ENCODE measurements around the gene CD2AP. TPM values are rescaled to one million over a fixed set of nuclear protein-coding genes. Genes with fewer than 3 reads are reported as not detected.

CD2AP gene
- total and polyA plus RNA-seq, 2 donors (not counting 1 experiment from before 2014, with no cell fraction given): 4.7 to 43.3 TPM

GRCh38 chr6:47603227-47603626, 125.6 kb downstream of the CD2AP start:
- intact Hi-C loops (cut with micrococcal nuclease): loop anchor here (10.0 kb wide), 1 partner anchor 188 kb away; no protein-coding TSS in a partner anchor
- H3K36me3 ChIP-seq (replicated peaks in 1 of 2; ENCODE audit: control extremely low read depth in 1 of 2, control insufficient read depth in 1 of 2, extremely low read depth in 1 of 2, insufficient read depth in 2 of 2, low read length in 1 of 2): peaks cover 0 to 23% of the 10 kb centered on the region in 2 experiments
- TF ChIP-seq CTCF (IDR thresholded peaks at IDR 0.05) (no peak), EZH2 (IDR thresholded peaks at IDR 0.05; ENCODE audit: borderline replicate concordance, insufficient read depth, low read depth, low read length, poor library complexity, severe bottlenecking) (no peak)
- no peaks in the 10 kb centered on the region for H4K20me1 ChIP-seq (ENCODE audit: control insufficient read depth, insufficient read depth, low read length, poor library complexity, severe bottlenecking)
- H3K27ac ChIP-seq (ENCODE audit: low read length in 2 of 2): no peak overlapping the region
- no peaks in the 10 kb centered on the region for H3K4me1 ChIP-seq (ENCODE audit: control insufficient read depth in 2 of 2, insufficient read depth in 2 of 2, low read length in 2 of 2)
- H3K4me2 ChIP-seq (replicated peaks; ENCODE audit: low read depth, low read length, poor library complexity, severe bottlenecking): no peak overlapping the region
- WGBS (ENCODE audit: insufficient coverage): no CpG with 5 or more reads among the region's 1 CpG
- no peaks in the 10 kb centered on the region for H3K9me3 ChIP-seq (ENCODE audit: control extremely low read depth in 1 of 3, control insufficient read depth in 2 of 3, insufficient read depth in 1 of 3, low read length in 2 of 3)
- DNase-seq (no peak), ATAC-seq (ENCODE audit: low read depth) (no peak)
- Mint-ChIP-seq H3K4me3 (no peak overlapping the region), H3K27me3 (no peaks in the 10 kb centered on the region), H3K9me3 (ENCODE audit: insufficient read depth) (no peaks in the 10 kb centered on the region), H3K4me1 (no peaks in the 10 kb centered on the region), H3K27ac (no peak overlapping the region)
- H2AFZ ChIP-seq (ENCODE audit: insufficient read depth, low read depth, low read length, poor library complexity, severe bottlenecking): no peak overlapping the region
- H3K4me3 ChIP-seq (ENCODE audit: control extremely low read depth in 1 of 5, extremely low read depth in 1 of 5, insufficient read depth in 1 of 5, low read depth in 2 of 5, low read length in 4 of 5): no peak overlapping the region
- no peaks in the 10 kb centered on the region for H3K79me2 ChIP-seq (ENCODE audit: control insufficient read depth, insufficient read depth, low read length)
- POLR2A ChIA-PET: no interaction called here
- H3K9ac ChIP-seq (ENCODE audit: low read length): no peak overlapping the region
- CTCF ChIA-PET: no interaction called here
- H3K27me3 ChIP-seq (replicated peaks in 1 of 4; ENCODE audit: control extremely low read depth in 1 of 4, control insufficient read depth in 3 of 4, insufficient read depth in 4 of 4, low read length in 3 of 4): no peaks in the 10 kb centered on the region

GRCh38 chr6:47603995-47604394, 126.4 kb downstream of the CD2AP start:
- Histone ChIP-seq H2AFZ (ENCODE audit: insufficient read depth, low read depth, low read length, poor library complexity, severe bottlenecking) (no peak overlapping the region), H3K4me1 (ENCODE audit: control insufficient read depth in 2 of 2, insufficient read depth in 2 of 2, low read length in 2 of 2) (no peaks in the 10 kb centered on the region), H3K27ac (ENCODE audit: low read length in 2 of 2) (no peak overlapping the region), H3K27me3 (replicated peaks in 1 of 4; ENCODE audit: control extremely low read depth in 1 of 4, control insufficient read depth in 3 of 4, insufficient read depth in 4 of 4, low read length in 3 of 4) (no peaks in the 10 kb centered on the region), H4K20me1 (ENCODE audit: control insufficient read depth, insufficient read depth, low read length, poor library complexity, severe bottlenecking) (no peaks in the 10 kb centered on the region), H3K79me2 (ENCODE audit: control insufficient read depth, insufficient read depth, low read length) (no peaks in the 10 kb centered on the region), H3K9ac (ENCODE audit: low read length) (no peak overlapping the region), H3K4me3 (ENCODE audit: control extremely low read depth in 1 of 5, extremely low read depth in 1 of 5, insufficient read depth in 1 of 5, low read depth in 2 of 5, low read length in 4 of 5) (no peak overlapping the region), H3K4me2 (replicated peaks; ENCODE audit: low read depth, low read length, poor library complexity, severe bottlenecking) (no peak overlapping the region), H3K36me3 (replicated peaks in 1 of 2; ENCODE audit: control extremely low read depth in 1 of 2, control insufficient read depth in 1 of 2, extremely low read depth in 1 of 2, insufficient read depth in 2 of 2, low read length in 1 of 2) (peaks cover 0 to 26% of the 10 kb centered on the region in 2 experiments), H3K9me3 (ENCODE audit: control extremely low read depth in 1 of 3, control insufficient read depth in 2 of 3, insufficient read depth in 1 of 3, low read length in 2 of 3) (no peaks in the 10 kb centered on the region)
- Mint-ChIP-seq H3K27ac (no peak overlapping the region), H3K27me3 (no peaks in the 10 kb centered on the region), H3K4me3 (no peak overlapping the region), H3K4me1 (no peaks in the 10 kb centered on the region), H3K9me3 (ENCODE audit: insufficient read depth) (no peaks in the 10 kb centered on the region)
- TF ChIP-seq EZH2 (IDR thresholded peaks at IDR 0.05; ENCODE audit: borderline replicate concordance, insufficient read depth, low read depth, low read length, poor library complexity, severe bottlenecking): no peak
- no peak for TF ChIP-seq CTCF (IDR thresholded peaks at IDR 0.05)
- ChIA-PET POLR2A (no interaction called here), CTCF (no interaction called here)
- DNase-seq (no peak), ATAC-seq (ENCODE audit: low read depth) (no peak)
- no CpG with 5 or more reads among the region's 4 CpGs for WGBS (ENCODE audit: insufficient coverage)
- intact Hi-C loops (cut with micrococcal nuclease): loop anchor here (10.0 kb wide), 1 partner anchor 189 kb away; no protein-coding TSS in a partner anchor

Measured in B cell (primary cell).